Activated CD4-positive, alpha-beta T cell treated with anti-CD3 and anti-CD28 coated beads for 36 hours (primary cell): ENCODE results near the gene UVSSA. TPM values are rescaled to one million over a fixed set of nuclear protein-coding genes. Genes with fewer than 3 reads are reported as not detected.
A peak's percentile ranks its signal among the peaks of the same experiment; 100 is the strongest.

Experiments
- ATAC-seq: fragments of 200-7000 bp; cut with Tn5 transposase; one replicate; pipeline ENCODE4 v1.10.0; 2021; ENCODE audit warnings: mild to moderate bottlenecking, moderate library complexity
- CTCF ChIA-PET: fragments of 350-600 bp; sonication (Branson Sonifier 250); formaldehyde crosslinking; loops from one replicate; lab custom pipeline; 2021; ENCODE audit warnings: antibody characterized with exemption; lab: Charles Lee
- POLR2A ChIA-PET: fragments of 350-600 bp; sonication (Branson Sonifier 250); formaldehyde crosslinking; loops from one replicate; lab custom pipeline; 2021; ENCODE audit warnings: antibody characterized with exemption, inconsistent platforms; lab: Charles Lee
- DNase-seq: peaks from one replicate; pipeline ENCODE4 v3.0.0-alpha.2; 2020
- H3K27ac Mint-ChIP-seq: one replicate; pipeline ENCODE4 v1.8.0; 2021; ENCODE audit warnings: mixed read lengths
- H3K27me3 Mint-ChIP-seq: one replicate; pipeline ENCODE4 v1.8.0; 2021; ENCODE audit warnings: mixed read lengths
- H3K36me3 Mint-ChIP-seq: one replicate; pipeline ENCODE4 v1.8.0; 2021; ENCODE audit warnings: low read depth, mixed read lengths
- H3K4me1 Mint-ChIP-seq: one replicate; pipeline ENCODE4 v1.8.0; 2021; ENCODE audit warnings: mixed read lengths
- H3K4me3 Mint-ChIP-seq: one replicate; pipeline ENCODE4 v1.8.0; 2021; ENCODE audit warnings: mild to moderate bottlenecking, moderate library complexity, mixed read lengths
- H3K9me3 Mint-ChIP-seq: one replicate; pipeline ENCODE4 v1.8.0; 2021; ENCODE audit warnings: low read depth, mixed read lengths
- intact Hi-C, 2 experiments: fragments of 100-400 bp; cut with DNase I in 1 of 2; cut with micrococcal nuclease in 1 of 2; formaldehyde crosslinking; loops; one replicate each; pipeline versions ENCODE4 v1.14.2 to v1.15.1; 2022 to 2024; cut with DNase I, micrococcal nuclease
- total RNA-seq, 2 experiments: library from RNA; stranded (reverse); gene quantifications; one replicate each; pipeline ENCODE4 v1.2.3, GENCODE V29; 2021

The UVSSA gene
- total RNA-seq, 2 experiments from 2014 or later, result 14.8 to 18.1 TPM

DNA sequence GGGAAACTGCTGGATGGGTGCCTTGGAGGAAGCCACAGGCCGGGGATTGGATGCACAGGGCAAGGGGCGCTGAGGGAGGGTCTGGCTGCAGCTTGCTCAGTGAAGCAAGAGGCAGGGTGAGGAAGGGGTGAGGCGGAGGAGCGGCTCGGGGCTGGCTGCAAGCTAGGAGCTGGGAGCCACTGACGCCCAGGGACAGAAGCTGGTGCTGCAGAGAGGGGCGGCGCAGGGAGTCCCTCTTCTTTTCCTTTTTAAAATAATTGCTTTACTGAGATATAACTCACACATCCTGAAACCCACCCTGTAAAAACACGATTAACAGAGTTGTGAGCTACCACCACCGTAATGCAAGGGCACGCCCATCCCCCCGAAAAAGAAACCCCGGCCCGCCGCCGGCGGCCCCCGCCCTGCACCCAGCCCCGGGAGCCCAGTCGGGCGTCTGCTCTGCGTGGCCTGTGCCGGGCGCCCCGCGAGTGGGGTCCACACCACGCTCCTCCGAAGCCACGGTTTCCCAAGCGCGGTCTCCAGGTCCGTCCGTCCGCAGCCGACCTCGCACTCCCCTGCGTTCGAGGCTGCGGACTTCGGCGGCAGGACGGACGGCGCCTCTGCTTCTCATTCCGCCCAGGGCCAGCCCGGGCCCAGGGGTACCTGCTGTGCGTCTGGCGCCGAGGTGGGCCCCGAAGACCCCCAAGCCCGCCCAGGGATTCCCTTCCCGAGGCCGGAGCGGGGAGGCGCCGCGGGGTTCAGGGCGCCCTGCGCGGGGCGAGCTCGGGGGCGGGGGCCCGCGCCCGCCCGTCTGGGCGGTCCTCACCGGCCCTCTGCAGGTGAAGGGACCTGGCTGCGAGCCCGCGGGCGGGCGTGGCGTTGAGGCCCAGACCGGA, 866 bp upstream of the UVSSA start:
- Mint-ChIP-seq H3K9me3 (no peaks in the 10 kb centered on the region), H3K4me3 (peak overlapping the region; percentile 86), H3K4me1 (peaks cover 45% of the 10 kb centered on the region), H3K36me3 (peaks cover 19% of the 10 kb centered on the region), H3K27me3 (no peaks in the 10 kb centered on the region), H3K27ac (peak overlapping the region; percentile 87)
- CTCF ChIA-PET, result interaction anchor here (0.5 to 2.2 kb wide), 11 partner anchors 12 to 658 kb away, joined by 3 to 10 read pairs (median 3); partner anchors contain the start of genes CTBP1 and MAEA
- intact Hi-C loops, result loop anchor here (1.0 to 5.0 kb wide), 9 partner anchors 57 to 1616 kb away; partner anchors contain the start of genes CTBP1 (in 2 of the 2), FAM53A (in 1 of the 2), GRK4 (in 1 of the 2) and MAEA (in 1 of the 2)
- DNase-seq (peak; percentile 81), ATAC-seq (peak; percentile 25)
- POLR2A ChIA-PET, result interaction anchor here (0.6 to 1.0 kb wide), 8 partner anchors 10 to 474 kb away, joined by 3 to 5 read pairs (median 3); partner anchors contain the start of gene CTBP1

DNA sequence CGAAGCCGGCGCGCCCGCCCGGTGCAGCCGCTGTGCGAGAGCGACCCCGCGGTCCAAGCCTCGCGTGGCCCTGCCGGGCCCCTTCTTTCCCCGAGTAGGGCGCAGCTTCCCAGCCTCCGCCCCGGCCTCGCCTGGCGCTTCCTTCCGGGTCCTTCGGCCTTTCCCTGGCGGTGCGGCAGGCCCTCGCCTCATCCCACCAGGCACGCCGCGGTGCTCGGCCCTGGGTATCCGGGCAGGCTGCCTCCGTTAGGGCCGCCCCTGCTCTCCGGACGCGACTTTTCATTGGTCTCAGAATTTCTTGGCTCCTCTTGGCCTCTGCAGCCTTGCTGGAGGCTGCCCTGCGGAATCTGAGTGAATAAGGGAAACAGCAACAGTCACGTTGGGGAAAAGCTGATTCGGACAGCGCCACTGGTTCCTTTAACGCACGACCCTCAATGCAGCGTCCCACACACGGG, 429 bp downstream of the UVSSA start:
- peak; percentile 16 for ATAC-seq
- H3K27me3 Mint-ChIP-seq, result no peaks in the 10 kb centered on the region
- ChIA-PET POLR2A (interaction anchor here (0.6 to 1.0 kb wide), 3 partner anchors 57 to 424 kb away, joined by 3 to 5 read pairs (median 4); partner anchors contain the start of gene CTBP1), CTCF (interaction anchor here (0.6 to 2.3 kb wide), 6 partner anchors 9 to 216 kb away, joined by 3 to 9 read pairs (median 6); partner anchors contain the start of gene MAEA)
- intact Hi-C loops, result loop anchor here (1.0 to 5.0 kb wide), 12 partner anchors 58 to 1615 kb away; partner anchors contain the start of genes ATP5ME (in 1 of the 2), DGKQ (in 1 of the 2), GAK (in 1 of the 2) and GRK4 (in 1 of the 2)
- peak overlapping the region; percentile 86 for H3K4me3 Mint-ChIP-seq
- H3K4me1 Mint-ChIP-seq, result peaks cover 44% of the 10 kb centered on the region
- H3K36me3 Mint-ChIP-seq, result peaks cover 9% of the 10 kb centered on the region
- H3K9me3 Mint-ChIP-seq, result no peaks in the 10 kb centered on the region
- H3K27ac Mint-ChIP-seq, result peak overlapping the region; percentile 82
- peak; percentile 71 for DNase-seq

DNA sequence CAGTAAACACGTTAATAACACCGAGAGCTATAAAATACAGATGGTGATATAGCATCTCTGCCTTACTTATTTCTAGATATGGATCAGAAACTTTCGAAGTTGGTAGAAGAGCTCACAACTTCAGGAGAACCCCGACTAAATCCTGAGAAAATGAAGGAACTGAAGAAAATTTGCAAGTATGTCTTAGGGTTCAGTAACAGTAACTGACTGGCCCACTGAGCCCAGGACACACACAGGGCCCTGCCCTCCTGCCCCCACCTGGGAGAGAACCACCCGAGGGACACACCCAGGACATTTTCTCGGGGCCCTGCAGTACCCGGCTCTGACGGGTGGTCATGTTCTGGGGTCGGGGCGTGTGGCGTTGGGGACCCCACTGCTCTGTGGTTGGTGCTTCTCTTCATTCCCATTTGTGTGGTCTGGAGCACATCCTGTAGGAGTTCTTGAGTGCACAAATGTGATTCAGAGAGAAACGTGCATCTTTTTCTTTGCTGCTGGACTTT, 1.1 kb downstream of the UVSSA start:
- H3K27ac Mint-ChIP-seq, result peak overlapping the region; percentile 82
- H3K4me1 Mint-ChIP-seq, result peaks cover 43% of the 10 kb centered on the region
- ATAC-seq, result no peak
- H3K9me3 Mint-ChIP-seq, result no peaks in the 10 kb centered on the region
- ChIA-PET POLR2A (no interaction called here), CTCF (interaction anchor here (0.6 to 2.3 kb wide), 7 partner anchors 8 to 217 kb away, joined by 3 to 9 read pairs (median 4); partner anchors contain the start of gene MAEA)
- no peak for DNase-seq
- intact Hi-C loops, result loop anchor here (5.0 kb wide), 2 partner anchors 146 to 1614 kb away; partner anchors contain the start of genes GRK4 (in 1 of the 2) and NOP14 (in 1 of the 2)
- H3K4me3 Mint-ChIP-seq, result peak overlapping the region; percentile 86
- no peaks in the 10 kb centered on the region for H3K27me3 Mint-ChIP-seq
- peaks cover 11% of the 10 kb centered on the region for H3K36me3 Mint-ChIP-seq

DNA sequence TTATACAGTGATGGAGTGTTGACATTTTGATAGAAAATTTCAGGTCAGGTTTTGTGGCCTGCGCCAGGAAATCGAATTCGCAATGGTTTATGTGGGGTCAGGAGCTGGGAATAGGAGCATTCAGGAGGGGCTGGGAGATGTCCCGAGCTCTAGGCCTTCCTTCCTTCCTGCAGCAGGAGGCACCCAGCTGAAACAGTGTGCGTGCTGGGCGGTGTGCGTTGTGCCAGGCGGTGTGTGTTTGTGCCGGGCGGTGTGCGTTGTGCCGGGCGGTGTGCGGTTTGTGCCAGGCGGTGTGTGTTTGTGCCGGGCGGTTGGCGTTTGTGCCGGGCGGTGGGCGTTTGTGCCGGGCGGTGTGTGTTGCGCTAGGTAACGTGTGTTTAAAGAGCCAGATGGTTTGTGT, 1.7 kb downstream of the UVSSA start:
- DNase-seq, result no peak
- peaks cover 11% of the 10 kb centered on the region for H3K36me3 Mint-ChIP-seq
- H3K4me1 Mint-ChIP-seq, result peaks cover 43% of the 10 kb centered on the region
- no peak for ATAC-seq
- ChIA-PET CTCF (interaction anchor here (1.2 to 2.3 kb wide), 3 partner anchors 59 to 218 kb away, joined by 3 to 8 read pairs (median 8); partner anchors contain the start of gene MAEA), POLR2A (no interaction called here)
- intact Hi-C loops, result loop anchor here (5.0 kb wide), 2 partner anchors 146 to 1614 kb away; partner anchors contain the start of genes GRK4 (in 1 of the 2) and NOP14 (in 1 of the 2)
- peak overlapping the region; percentile 72 for H3K27ac Mint-ChIP-seq
- no peaks in the 10 kb centered on the region for H3K9me3 Mint-ChIP-seq
- H3K27me3 Mint-ChIP-seq, result no peaks in the 10 kb centered on the region
- H3K4me3 Mint-ChIP-seq, result peak overlapping the region; percentile 86

DNA sequence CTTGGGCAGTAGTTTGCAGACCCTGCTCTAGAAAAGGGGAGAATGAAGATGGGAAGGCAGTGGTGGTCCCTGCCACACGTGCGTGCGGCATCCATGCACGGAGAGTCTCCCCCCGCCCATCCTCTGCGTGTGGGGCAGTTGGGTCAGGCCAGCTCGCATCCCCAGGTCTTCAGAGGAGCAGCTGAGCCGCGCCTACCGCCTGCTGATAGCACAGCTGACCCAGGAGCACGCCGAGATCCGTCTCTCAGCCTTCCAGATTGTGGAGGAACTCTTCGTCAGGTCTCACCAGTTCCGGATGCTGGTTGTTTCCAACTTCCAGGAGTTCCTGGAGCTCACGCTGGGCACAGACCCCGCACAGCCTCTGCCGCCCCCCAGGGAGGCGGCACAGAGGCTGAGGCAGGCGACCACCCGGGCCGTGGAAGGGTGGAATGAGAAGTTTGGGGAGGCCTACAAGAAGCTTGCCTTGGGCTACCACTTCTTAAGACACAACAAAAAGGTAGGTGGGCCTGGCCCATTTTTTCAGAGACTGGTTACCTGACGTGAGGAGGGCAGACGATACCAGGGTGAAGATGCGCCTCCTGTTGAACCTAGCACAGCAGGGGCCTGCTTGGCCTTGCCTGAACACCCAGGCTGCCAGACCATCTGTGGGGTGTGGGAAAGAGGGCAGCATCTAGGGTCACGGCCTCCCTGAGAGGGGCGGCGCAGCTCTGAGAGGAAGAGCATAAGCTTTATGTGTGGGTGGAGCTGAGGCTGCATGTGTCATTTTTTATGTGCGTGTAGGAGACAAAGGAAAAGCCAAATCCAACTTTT, 2.6 kb downstream of the UVSSA start:
- H3K27me3 Mint-ChIP-seq, result no peaks in the 10 kb centered on the region
- intact Hi-C loops, result loop anchor here (5.0 kb wide), 2 partner anchors 147 to 1613 kb away; partner anchors contain the start of genes GRK4 (in 1 of the 2) and NOP14 (in 1 of the 2)
- ATAC-seq, result no peak

DNA sequence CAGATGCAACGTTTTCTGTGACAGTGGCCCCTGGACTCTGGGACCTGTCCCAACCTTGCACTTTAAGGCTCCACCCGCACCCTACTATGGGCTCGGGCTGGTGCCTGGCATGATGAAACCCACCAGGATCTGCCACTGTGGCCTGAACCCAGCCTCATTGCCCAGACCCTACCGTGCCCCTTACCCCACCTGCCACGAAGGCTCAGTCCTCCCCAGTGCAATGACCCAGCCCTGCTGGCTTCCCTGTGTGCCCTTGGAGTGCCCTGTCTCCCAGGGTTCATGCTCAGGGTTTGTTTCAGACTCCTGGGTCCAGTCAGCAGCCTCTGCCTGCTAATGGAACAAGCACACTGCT, 3.1 kb downstream of the UVSSA start:
- H3K4me1 Mint-ChIP-seq, result peaks cover 36% of the 10 kb centered on the region
- ChIA-PET POLR2A (interaction anchor here (0.5 kb wide), 1 partner anchor 68 kb away, joined by 3 read pairs; no protein-coding TSS in a partner anchor), CTCF (interaction anchor here (0.6 to 1.4 kb wide), 5 partner anchors 49 to 523 kb away, joined by 3 to 4 read pairs (median 3); no protein-coding TSS in a partner anchor)
- DNase-seq (no peak), ATAC-seq (no peak)
- intact Hi-C loops, result no loop called here
- no peak overlapping the region for H3K4me3 Mint-ChIP-seq
- H3K27ac Mint-ChIP-seq, result peak overlapping the region; percentile 31
- peaks cover 9% of the 10 kb centered on the region for H3K36me3 Mint-ChIP-seq
- no peaks in the 10 kb centered on the region for H3K27me3 Mint-ChIP-seq
- no peaks in the 10 kb centered on the region for H3K9me3 Mint-ChIP-seq

More for the DNA sequence above, 2.6 kb downstream of the UVSSA start:
- peaks cover 11% of the 10 kb centered on the region for H3K36me3 Mint-ChIP-seq
- CTCF ChIA-PET, result interaction anchor here (0.5 to 2.3 kb wide), 5 partner anchors 81 to 367 kb away, joined by 3 to 8 read pairs (median 3); no protein-coding TSS in a partner anchor
- H3K9me3 Mint-ChIP-seq, result no peaks in the 10 kb centered on the region
- H3K27ac Mint-ChIP-seq, result peak overlapping the region; percentile 72
- H3K4me3 Mint-ChIP-seq, result no peak overlapping the region
- no peak for DNase-seq
- peaks cover 42% of the 10 kb centered on the region for H3K4me1 Mint-ChIP-seq
- POLR2A ChIA-PET, result interaction anchor here (0.6 kb wide), 1 partner anchor 57 kb away, joined by 9 read pairs; no protein-coding TSS in a partner anchor

DNA sequence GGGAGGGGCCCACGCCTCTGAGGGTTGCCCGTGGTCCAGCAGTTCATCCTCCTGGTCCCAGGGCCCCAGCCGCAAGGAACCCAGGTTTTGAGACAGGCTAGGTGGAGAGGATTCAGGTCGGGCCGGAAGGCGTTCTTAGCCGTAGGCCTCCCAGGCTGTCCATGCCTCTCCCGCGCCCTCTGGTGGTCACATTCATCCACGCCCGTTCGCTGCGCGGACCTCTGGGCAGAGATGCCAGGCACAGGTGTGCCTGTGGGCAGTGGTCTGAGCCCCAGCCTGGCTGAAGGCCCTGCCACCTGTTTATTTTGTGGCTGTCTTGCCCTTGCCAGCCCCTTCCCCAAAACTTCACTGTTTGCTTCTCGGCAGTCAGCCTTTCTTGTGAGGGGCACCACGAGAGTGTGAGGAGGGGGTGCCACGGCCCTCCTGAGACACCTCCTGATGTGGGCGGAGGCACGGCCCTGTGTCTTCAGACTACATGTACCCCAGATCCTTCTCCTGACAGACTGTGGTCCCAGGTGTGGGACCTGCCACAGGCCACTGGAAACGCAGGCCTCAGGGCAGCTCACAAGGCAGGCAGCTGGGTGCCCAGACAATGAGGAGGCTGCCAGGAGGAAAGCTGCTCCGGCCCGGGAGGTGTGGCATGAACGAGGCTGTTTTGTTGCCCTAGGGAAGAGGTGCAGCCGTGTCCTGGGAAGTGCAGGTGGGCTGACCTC, 5.0 kb downstream of the UVSSA start:
- CTCF ChIA-PET, result interaction anchor here (0.8 to 1.6 kb wide), 5 partner anchors 148 to 261 kb away, joined by 3 to 7 read pairs (median 3); no protein-coding TSS in a partner anchor

DNA sequence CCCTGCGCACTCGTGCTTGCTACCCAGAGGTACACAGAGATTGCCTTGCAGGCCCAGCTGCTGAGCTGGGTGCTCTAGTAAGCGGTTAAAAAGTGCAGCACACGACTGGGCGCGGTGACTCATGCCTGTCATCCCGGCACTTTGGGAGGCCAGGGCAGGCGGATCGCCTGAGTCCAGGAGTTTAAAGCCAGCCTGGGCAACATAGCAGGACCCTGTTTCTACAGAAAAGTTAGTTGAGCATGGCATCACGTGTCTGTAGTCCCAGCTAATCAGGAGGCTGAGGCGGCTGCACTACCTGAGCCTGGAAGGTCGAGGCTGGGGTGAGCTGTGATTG, 5.5 kb downstream of the UVSSA start:
- H3K9me3 Mint-ChIP-seq, result no peaks in the 10 kb centered on the region
- peaks cover 31% of the 10 kb centered on the region for H3K4me1 Mint-ChIP-seq
- CTCF ChIA-PET, result interaction anchor here (0.8 to 1.6 kb wide), 5 partner anchors 149 to 261 kb away, joined by 3 to 7 read pairs (median 3); no protein-coding TSS in a partner anchor
- no peaks in the 10 kb centered on the region for H3K27me3 Mint-ChIP-seq
- intact Hi-C loops, result loop anchor here (1.0 to 2.0 kb wide), 5 partner anchors 34 to 222 kb away; partner anchors contain the start of gene MAEA (in 1 of the 2)
- POLR2A ChIA-PET, result no interaction called here
- ATAC-seq (no peak), DNase-seq (no peak)
- peaks cover 7% of the 10 kb centered on the region for H3K36me3 Mint-ChIP-seq
- H3K27ac Mint-ChIP-seq, result no peak overlapping the region
- H3K4me3 Mint-ChIP-seq, result no peak overlapping the region

More for the DNA sequence above, 5.0 kb downstream of the UVSSA start:
- Mint-ChIP-seq H3K4me1 (peaks cover 31% of the 10 kb centered on the region), H3K27me3 (no peaks in the 10 kb centered on the region), H3K9me3 (no peaks in the 10 kb centered on the region), H3K36me3 (peaks cover 7% of the 10 kb centered on the region), H3K27ac (peak overlapping the region; percentile 83), H3K4me3 (no peak overlapping the region)
- peak; percentile 95 for DNase-seq
- peak; percentile 50 for ATAC-seq
- intact Hi-C loops, result loop anchor here (1.0 to 2.0 kb wide), 5 partner anchors 33 to 222 kb away; partner anchors contain the start of gene MAEA (in 1 of the 2)
- POLR2A ChIA-PET, result no interaction called here

DNA sequence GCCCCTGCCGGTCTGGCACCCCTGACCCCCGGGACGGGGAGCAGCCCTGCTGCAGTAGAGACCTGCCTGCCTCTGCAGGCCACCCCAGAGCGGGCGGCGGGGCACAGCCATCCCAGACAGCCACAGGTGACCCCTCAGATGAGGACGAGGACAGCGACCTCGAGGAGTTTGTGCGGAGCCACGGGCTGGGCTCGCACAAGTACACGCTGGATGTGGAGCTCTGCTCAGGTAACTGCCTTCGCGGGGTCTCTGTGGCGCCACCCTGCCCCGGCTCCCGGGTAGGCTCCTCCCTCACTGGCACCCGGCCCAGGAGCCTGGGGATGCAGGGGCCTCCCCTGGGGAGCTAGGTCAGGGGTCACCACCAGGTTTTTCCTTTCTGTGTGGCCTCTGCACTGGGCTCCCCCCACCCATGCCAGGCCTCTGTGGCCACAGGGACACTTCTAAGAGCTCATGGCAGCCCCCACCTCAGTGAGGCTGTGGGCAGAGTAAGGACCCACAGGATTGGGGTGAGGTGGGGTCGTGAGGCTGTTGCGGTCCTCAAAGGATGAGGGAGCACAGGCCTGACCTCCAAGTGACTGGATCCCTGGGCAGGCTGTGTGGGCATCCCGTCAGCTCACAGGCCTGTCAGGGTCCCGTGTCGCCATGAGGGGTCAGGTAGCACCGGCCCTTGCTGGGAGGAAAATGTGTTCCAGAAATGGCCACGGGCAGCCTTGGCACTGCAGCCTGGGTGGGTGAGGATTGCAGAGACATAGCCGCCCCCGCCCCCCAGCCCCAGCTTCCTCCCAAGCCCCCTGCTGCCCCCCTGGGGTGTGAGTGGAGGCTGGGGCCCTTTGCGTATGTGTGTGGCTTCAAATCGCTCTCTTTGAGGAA, 6.4 kb downstream of the UVSSA start:
- Mint-ChIP-seq H3K27me3 (no peaks in the 10 kb centered on the region), H3K4me3 (no peak overlapping the region), H3K36me3 (peaks cover 7% of the 10 kb centered on the region), H3K4me1 (peaks cover 25% of the 10 kb centered on the region), H3K27ac (no peak overlapping the region), H3K9me3 (no peaks in the 10 kb centered on the region)
- ATAC-seq (no peak), DNase-seq (no peak)
- intact Hi-C loops, result loop anchor here in 1 of 2 experiments (2.0 kb wide), 1 partner anchor 35 kb away; no protein-coding TSS in a partner anchor
- CTCF ChIA-PET, result interaction anchor here (0.6 to 1.6 kb wide), 7 partner anchors 110 to 262 kb away, joined by 3 to 7 read pairs (median 3); no protein-coding TSS in a partner anchor
- POLR2A ChIA-PET, result no interaction called here
